Measurements from ENCODE around the gene BMF.

- TF ChIP-seq, protein P1, sequence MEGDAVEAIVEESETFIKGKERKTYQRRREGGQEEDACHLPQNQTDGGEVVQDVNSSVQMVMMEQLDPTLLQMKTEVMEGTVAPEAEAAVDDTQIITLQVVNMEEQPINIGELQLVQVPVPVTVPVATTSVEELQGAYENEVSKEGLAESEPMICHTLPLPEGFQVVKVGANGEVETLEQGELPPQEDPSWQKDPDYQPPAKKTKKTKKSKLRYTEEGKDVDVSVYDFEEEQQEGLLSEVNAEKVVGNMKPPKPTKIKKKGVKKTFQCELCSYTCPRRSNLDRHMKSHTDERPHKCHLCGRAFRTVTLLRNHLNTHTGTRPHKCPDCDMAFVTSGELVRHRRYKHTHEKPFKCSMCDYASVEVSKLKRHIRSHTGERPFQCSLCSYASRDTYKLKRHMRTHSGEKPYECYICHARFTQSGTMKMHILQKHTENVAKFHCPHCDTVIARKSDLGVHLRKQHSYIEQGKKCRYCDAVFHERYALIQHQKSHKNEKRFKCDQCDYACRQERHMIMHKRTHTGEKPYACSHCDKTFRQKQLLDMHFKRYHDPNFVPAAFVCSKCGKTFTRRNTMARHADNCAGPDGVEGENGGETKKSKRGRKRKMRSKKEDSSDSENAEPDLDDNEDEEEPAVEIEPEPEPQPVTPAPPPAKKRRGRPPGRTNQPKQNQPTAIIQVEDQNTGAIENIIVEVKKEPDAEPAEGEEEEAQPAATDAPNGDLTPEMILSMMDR (IDR thresholded peaks at IDR 0.05): no peak
- TF ChIP-seq POLR2A (IDR thresholded peaks at IDR 0.05): no peak
These were observed 13.1 kb downstream of the BMF start for GRCh38 chr15:40095371-40096093.

Measured in body of pancreas (tissue), 4 donors.